ENCODE results near the gene KCNA1.

- TF ChIP-seq, protein P1, sequence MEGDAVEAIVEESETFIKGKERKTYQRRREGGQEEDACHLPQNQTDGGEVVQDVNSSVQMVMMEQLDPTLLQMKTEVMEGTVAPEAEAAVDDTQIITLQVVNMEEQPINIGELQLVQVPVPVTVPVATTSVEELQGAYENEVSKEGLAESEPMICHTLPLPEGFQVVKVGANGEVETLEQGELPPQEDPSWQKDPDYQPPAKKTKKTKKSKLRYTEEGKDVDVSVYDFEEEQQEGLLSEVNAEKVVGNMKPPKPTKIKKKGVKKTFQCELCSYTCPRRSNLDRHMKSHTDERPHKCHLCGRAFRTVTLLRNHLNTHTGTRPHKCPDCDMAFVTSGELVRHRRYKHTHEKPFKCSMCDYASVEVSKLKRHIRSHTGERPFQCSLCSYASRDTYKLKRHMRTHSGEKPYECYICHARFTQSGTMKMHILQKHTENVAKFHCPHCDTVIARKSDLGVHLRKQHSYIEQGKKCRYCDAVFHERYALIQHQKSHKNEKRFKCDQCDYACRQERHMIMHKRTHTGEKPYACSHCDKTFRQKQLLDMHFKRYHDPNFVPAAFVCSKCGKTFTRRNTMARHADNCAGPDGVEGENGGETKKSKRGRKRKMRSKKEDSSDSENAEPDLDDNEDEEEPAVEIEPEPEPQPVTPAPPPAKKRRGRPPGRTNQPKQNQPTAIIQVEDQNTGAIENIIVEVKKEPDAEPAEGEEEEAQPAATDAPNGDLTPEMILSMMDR (conservative IDR thresholded peaks at IDR 0.05 in 1 of 2, IDR thresholded peaks at IDR 0.05 in 1 of 2; ENCODE audit: low read depth in 1 of 2, low read length in 2 of 2), result no peak
- no peak for TF ChIP-seq EZH2 (IDR thresholded peaks at IDR 0.05; ENCODE audit: low read length, missing control alignments)
Measured at GRCh38 chr12:4867384-4867783, 42.3 kb upstream of the KCNA1 start.
